Posterior cingulate gyrus (tissue), 11 donors: ENCODE data around the gene NEIL1.
"Not testable (repeated sequence)": the region's sequence is repeated elsewhere in the genome, so short reads cannot be mapped to it uniquely, and the experiment has no call there.

Experiments
- DNase-seq, 10 donors: peaks; one replicate each; pipeline versions ENCODE4 v3.0.0 to v3.0.0-alpha.2; 2020 to 2021; ENCODE audit warnings: mixed read lengths in 3 of 10
- intact Hi-C: fragments of 100-400 bp; cut with DNase I; formaldehyde crosslinking; loops from one replicate; pipeline ENCODE4 v1.15.1; 2023

The NEIL1 gene

GRCh38 chr15:75346796-75347221, at the start of gene NEIL1:
NEIL1 (plus strand) TSS chr15:75347039; CDS start chr15:75348906, 1,867 bp downstream.
- peak in 1 of 10 donors; percentile 68 for DNase-seq
- intact Hi-C loops, result loop anchor here (1.0 to 10.0 kb wide), 2 partner anchors 11 to 142 kb away; partner anchors contain the start of genes C15orf39 and COMMD4

GRCh38 chr15:75298541-75299310, 48.1 kb upstream of the NEIL1 start:
- intact Hi-C loops, result not testable (repeated sequence)
- DNase-seq, result peak in 1 of 10 donors; percentile 43

DNA sequence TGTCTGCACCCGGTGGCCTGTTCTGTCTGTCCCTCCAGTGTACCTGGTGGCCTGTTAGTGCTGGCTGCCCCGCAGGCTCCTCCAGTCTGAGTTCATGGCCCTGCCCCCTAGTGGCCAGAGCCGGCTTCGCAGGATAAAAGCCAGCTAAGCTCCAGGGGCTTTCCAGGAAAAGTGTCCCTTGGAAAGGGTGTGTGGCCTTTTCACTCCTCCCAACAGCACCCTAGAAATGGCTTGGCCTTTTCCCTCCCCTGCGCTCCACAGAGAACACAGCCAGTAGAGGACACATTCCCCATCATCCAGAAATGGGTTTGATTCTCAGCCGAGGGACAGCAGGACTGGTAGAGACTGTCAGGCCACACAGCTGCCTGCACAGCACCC, 47.5 kb upstream of the NEIL1 start:
- intact Hi-C loops, result not testable (repeated sequence)
- peak in 7 of 10 donors; percentile 21 to 88 (median 43) for DNase-seq

- peak in 1 of 10 donors; percentile 48 for DNase-seq
- intact Hi-C loops, result loop anchor here (10.0 kb wide), 1 partner anchor 55 kb away; no protein-coding TSS in a partner anchor
Measured at GRCh38 chr15:75300026-75300425, 46.8 kb upstream of the NEIL1 start.

DNA sequence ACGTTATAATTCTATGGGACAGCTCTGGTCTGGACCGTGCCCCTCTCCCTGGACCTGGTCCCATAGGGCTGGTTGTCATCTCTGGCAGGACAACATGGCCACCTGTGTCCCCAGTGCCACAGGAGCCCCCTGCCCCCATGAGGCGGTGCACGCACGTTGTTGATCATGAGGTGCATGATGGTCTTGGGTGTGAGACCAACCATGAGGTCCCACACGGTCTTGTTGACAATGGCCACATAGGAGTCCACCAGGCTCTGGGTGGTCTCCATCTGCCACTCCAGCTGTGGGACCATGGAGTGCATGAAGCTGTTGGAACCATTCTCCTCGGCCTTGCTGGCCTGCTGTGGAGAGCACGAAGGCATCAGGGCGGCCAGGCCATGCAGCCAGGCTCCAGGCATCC, 44.5 kb upstream of the NEIL1 start:
- peak in 1 of 10 donors; percentile 49 for DNase-seq
- intact Hi-C loops, result loop anchor here (10.0 kb wide), 1 partner anchor 58 kb away; no protein-coding TSS in a partner anchor

DNA sequence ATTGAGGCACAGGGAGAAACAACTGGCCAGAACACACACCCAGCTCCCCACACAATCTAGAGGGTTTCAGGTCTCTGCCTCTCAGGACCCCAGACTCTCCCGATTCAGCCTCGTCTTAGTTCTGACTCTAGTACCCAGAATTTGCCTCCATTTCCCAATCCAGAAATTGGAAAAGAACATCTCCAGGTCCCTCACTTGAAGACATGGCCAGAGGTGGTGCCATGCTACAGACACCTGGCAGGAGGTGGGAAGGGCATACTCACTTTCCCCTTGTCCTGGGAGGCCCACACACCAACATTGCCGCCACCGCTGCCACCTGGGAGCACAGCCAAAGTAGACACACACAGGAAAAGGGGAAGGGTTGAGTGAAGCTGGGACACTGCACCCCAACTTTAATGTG, 44.1 kb upstream of the NEIL1 start:
- intact Hi-C loops, result loop anchor here (10.0 kb wide), 1 partner anchor 58 kb away; no protein-coding TSS in a partner anchor
- peak in 1 of 10 donors; percentile 21 for DNase-seq

DNA sequence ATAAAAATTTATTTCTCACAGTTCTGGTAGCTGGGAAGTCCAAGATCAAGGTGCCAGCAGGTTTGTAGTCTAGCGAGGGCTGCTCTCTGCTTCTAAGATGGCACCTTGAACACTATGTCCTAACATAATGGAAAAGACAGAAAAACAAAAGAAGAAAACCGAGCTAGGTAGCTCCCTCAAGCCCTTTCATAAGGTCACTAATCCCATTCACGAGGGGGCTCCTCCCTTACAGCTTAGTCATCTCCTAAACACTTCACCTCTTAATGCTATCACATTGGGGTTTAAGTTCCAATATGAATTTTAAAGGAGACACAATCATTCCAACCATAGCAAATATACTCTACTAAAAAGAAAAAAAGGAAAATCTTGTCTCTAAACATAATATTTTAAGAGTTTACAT, 40.7 kb upstream of the NEIL1 start:
- intact Hi-C loops, result loop anchor here (10.0 kb wide), 1 partner anchor 61 kb away; no protein-coding TSS in a partner anchor
- no peak for DNase-seq

DNA sequence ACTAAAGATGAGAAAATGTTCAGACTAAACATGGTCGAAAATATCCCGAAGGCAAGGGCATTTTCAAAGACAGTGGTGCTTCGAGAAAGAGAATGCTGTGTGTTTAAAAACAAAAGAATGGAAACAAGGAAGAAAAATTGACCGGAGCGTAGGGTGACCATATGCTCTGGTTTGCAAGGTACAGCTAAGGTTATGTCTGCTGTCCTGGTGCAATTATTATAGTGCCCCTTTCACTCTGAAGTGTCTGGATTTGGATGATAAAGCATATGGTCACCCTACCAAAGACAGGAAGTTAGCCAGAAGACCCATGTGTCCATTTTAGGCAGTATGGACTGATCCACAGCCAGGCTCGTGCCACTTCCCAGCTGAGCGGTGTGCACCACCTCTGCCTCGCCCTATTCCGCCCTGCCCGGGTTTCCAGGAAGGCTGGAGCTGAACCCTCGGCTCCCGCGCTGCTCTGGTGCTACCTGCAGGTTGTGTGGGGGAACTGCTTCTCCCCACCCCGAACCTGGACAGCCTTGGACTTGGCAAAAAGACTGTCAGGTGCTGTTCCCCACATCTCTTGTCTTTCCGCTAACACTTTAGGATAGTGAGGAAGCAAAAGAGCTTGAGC, 39.0 kb upstream of the NEIL1 start:
- intact Hi-C loops, result loop anchor here (10.0 kb wide), 1 partner anchor 63 kb away; no protein-coding TSS in a partner anchor
- peak in 4 of 10 donors; percentile 15 to 79 (median 52) for DNase-seq

DNA sequence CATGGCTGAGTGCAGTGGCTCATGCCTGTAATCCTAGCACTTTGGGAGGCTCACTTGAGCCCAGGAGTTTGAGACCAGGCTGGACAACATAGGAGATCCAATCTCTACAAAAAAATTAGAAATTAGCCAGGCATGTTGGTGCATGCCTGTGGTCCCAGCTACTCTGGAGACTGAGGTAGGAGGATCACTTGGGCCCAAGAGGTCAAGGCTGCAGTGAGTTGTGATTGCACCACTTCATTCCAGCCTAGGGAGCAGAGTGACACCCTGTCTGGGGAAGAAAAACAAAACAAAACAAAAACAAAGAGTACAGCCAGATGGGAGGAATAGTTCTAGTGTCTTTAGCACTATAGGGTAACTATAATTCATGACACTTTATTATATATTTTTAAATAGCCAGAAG, 37.1 kb upstream of the NEIL1 start:
- DNase-seq, result no peak
- intact Hi-C loops, result loop anchor here (10.0 kb wide), 1 partner anchor 65 kb away; no protein-coding TSS in a partner anchor

GRCh38 chr15:75312548-75312947, 34.3 kb upstream of the NEIL1 start:
- DNase-seq, intact Hi-C loops: not testable (repeated sequence)

DNA sequence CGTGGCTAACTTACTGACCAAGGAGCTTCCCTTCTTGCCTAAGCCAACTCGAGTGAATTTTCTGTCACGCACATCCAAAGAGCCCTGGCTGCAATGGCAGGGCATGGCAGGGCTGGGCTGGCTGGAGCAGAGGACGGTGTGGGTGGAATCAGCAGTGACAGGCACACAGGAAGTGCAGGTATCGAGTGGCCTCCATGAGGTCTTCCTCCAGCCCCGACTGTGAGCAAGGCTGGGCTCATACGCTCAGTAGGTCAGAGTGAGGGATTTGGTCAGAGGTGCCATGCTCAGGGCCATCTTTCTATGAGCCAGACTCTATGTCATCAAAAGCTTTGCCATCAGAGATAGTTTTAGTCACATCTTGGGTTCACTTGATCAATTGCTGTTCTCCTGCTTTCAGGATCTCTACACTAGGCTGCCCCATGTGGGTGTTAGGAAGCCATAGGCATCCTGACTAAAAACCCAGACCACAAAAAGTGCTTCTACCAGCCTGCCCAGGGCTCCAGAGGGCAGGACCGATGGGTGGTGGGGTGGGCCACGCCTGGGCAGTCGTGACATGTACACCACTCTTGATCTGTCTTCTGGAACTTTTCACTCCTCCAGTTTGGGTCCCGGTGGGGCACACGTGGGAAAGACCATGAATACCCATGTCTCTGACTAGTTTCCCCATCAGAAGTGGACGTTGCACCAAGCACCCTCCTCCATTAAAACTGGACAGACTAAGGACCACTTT, 33.6 kb upstream of the NEIL1 start:
- intact Hi-C loops, result no loop called here
- DNase-seq, result peak in 1 of 10 donors; percentile 43

DNA sequence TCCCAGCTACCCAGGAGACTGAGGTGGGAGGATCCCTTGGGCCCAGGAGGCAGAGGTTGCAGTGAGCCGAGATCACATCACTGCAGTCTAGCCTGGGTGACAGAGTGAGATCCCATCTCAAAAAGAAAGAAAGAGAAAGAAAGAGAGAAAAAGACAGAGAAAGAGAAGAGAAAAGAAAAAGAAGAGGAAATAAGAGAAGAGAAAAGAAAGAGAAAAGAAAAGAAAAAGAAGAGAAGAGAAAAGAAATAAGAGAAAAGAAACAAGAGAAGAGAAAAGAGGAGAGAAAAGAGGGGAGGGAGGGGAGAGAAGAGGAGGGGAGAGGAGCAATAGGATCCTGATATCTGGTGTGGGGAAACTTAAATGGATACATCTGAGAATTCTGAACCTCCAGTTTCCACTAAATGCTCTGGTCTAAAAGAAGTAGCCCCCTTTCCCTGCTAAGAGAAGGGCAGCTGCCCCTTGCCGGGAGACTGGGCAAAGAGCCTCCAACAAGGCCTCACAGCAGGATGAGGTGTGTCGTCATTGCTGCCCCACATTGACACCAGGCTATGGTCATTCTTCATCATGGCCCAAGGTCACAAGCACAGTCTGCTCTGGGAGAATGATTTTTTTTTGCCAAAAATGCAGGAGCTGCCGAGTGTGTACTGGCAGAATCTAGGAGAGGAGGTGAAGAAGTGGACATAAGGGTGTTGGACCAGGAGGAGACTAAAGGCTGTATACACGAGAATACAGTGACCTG, 32.1 kb upstream of the NEIL1 start:
- DNase-seq, result no peak
- intact Hi-C loops, result no loop called here

DNA sequence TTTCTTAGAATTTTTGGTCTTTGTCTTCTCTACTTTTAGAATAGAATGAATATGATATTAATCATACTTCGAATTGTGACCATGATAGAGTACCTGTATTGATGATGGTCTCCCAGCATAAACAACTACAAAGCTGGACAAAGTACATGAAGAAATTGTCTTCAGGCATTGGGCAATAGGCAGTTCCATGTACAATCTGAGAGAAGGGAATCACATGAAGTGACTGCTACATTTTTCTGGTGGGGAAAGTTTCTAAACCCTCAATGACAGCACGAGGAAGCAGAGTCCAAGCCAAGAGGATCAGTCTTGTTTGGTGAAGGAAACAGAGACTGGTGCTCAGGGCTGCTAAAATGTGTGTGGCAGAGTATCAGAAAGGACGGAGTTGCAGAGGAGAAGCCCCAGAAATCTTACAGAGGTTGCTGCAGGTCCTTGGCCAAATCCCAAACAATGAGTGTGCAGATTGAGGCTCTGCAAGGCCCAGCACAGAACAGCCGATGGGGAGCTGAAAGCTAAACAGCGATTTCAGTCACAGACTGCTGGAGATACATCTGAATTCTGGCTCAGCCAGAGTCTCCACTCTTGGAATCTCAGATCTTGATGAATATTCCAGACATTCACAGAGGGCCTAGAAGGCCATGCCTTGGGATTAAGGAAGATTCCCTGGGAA, 27.5 kb upstream of the NEIL1 start:
- intact Hi-C loops, DNase-seq: not testable (repeated sequence)

DNA sequence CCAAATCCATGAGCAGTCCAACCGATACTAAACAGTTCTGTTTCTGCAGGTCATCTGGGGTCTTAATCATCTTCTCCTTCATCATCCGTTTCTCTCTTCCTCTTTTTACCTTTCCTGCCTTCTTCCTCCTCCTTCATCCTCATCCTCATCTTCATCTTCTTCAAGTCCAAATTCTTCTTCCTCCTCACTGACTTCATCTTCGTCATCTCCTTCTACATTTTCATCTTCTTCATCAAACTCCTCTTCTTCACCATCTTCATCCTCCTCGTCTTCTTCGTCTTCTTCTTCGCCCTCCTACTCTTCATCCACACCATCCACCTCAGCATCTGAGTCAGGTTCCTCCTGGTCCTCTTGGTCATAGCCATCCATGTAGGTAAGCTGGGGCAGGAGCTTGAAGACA, 25.1 kb upstream of the NEIL1 start:
- DNase-seq, result no peak
- intact Hi-C loops, result no loop called here

- intact Hi-C loops, result no loop called here
- DNase-seq, result no peak
Measured at GRCh38 chr15:75325922-75326321, 20.9 kb upstream of the NEIL1 start.

DNA sequence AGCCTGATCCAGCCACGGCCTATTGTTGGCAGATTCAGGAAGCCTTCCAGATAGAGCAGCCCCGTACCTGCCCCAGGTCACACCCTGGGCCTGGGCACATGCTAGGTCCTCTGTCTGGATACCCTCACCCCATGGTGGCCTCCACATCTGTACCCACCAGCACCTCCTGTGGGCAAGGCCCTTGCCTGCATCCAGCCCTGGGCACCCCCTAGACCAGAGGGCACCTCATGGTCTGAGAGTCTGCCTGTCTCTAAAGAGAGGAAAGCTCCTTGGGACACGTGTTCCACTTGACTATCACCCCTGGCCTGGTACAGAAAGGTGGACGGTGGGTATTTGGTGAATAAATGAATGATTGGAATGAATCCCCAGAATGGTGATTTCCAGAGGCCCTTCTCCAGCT, 19.8 kb upstream of the NEIL1 start:
- peak in 2 of 10 donors; percentile 59 to 70 for DNase-seq
- intact Hi-C loops, result no loop called here

DNA sequence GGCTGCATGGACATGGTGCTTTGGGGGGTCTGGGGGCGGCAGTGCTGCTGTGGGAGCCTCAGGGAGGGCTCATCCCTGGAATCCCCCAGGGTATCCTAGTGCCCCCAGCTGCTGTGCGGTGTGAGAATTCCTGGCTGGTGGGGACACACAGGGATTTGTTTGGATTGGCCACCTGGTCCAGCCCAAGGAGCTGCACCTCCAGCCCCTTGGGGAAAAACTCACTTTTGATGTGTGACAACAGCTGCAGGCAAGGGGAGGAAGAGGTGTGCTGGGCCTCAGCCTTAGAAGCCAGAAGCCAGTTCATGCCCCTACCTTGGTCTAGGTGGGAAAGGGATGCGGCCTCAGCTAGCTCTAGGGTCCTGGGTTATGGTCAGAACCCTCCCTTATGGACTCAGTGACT, 19.3 kb upstream of the NEIL1 start:
- DNase-seq, result peak in 1 of 10 donors; percentile 55
- intact Hi-C loops, result no loop called here

DNA sequence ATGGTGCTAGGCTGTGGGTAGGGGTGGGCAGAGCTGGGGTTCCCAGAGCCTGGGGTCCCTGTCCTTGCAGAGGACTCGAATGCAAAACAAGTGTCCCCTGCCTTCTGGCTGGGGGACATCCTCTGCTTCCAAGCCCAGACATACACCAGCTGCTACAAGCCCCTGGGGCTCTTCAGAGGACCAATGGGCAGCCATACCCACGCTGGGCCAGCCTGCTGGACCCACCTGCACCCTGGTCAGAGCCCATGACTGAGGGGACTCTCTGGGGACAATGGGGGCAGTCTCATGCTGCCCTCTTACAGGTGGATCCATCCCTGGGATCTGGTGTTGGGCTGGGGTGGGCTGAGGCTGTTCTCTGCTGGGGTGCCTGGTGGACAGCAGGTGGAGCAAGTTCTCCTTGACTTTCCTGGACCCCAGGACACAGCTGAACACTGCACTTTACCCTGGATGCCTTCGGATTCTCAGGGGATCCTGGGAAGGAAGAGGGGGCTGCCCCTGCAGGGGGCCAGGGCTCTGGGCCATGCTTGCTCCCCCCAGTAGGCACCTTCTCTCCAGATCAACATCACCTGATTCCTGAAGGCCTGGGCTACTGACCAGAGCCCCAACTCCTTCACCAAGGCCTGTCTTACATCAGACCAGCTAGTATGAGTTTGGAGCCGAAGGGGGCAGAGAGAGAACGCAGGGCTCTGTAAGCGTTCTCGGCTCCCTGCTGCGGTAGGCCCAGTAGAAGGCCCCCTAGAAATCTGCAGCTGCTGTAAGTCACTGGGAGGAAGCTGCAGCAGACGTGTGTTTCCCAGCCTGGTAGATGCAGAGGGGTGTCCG, 18.1 kb upstream of the NEIL1 start:
- intact Hi-C loops, result no loop called here
- DNase-seq, result peak in 1 of 10 donors; percentile 61

DNA sequence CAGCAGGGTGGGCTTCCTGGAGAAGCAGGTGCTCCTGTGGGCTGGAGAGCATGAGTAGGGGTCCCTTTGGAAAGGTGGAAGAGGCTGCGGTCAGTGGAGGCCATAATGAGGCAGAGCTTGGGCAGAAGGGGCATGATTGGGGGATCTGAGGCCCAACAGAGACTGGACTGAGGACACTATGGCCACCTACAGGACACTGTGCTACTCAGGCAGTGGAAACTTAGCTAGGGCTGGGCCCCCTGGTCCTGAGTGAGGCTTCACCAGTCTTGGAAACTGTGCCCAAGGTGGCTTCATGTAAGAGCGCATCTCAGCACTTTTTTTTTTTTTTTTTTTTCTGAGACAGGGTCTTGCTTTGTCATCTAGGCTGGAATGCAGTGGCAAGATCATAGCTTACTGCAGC, 17.3 kb upstream of the NEIL1 start:
- DNase-seq, result no peak
- intact Hi-C loops, result no loop called here
